GM10266 (cell line): ENCODE data around the gene PDK2.

Experiments used
- DNase-seq: peaks from one replicate; pipeline ENCODE4 v3.0.0; 2012; ENCODE audit errors: extremely low spot score
- TF ChIP-seq, protein P1 (sequence below): IDR thresholded peaks from 2 replicates; pipeline ENCODE4 v1.5.1; 2012; ENCODE audit warnings: mild to moderate bottlenecking, low read depth; ENCODE audit not compliant: control insufficient read depth, insufficient read depth; ENCODE audit errors: missing control alignments

PDK2 gene

DNA sequence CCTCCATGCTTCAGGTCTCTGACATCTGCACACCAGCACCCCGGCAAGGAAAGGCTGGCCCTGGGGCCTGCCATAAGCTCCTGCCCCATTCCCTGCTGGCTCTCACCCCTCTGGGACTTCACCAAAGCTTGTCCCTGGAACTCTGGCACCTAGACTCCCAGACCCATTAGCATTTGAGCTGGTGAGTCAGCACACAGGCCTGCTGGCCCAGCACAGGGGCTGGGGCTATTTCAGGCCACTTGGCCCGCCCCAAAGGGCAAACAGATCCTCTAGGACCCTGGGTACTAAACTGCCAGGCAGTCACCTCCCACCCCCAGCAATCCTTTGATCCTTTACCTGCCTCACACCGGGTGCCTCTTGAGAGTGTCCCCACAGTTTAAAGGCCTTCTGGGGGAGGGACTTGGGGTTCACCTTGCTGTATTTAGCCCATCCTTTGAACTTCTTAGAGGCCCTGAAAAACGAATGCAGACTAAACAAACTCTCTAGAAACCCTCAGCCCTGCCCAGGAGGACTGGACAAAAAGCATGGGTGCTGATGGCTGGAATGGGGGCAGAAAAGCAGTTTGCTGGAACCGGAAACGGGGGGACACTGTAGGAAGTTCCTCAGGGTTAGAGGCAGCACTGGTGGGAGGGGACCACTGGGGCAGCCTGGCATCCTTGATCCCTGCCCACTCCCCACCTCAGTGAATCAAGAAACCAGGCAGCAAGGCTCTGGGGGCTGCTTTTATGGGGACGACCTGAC, 38.0 kb downstream of the PDK2 start:
- DNase-seq = no peak
- TF ChIP-seq, protein P1, sequence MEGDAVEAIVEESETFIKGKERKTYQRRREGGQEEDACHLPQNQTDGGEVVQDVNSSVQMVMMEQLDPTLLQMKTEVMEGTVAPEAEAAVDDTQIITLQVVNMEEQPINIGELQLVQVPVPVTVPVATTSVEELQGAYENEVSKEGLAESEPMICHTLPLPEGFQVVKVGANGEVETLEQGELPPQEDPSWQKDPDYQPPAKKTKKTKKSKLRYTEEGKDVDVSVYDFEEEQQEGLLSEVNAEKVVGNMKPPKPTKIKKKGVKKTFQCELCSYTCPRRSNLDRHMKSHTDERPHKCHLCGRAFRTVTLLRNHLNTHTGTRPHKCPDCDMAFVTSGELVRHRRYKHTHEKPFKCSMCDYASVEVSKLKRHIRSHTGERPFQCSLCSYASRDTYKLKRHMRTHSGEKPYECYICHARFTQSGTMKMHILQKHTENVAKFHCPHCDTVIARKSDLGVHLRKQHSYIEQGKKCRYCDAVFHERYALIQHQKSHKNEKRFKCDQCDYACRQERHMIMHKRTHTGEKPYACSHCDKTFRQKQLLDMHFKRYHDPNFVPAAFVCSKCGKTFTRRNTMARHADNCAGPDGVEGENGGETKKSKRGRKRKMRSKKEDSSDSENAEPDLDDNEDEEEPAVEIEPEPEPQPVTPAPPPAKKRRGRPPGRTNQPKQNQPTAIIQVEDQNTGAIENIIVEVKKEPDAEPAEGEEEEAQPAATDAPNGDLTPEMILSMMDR = no peak

DNA sequence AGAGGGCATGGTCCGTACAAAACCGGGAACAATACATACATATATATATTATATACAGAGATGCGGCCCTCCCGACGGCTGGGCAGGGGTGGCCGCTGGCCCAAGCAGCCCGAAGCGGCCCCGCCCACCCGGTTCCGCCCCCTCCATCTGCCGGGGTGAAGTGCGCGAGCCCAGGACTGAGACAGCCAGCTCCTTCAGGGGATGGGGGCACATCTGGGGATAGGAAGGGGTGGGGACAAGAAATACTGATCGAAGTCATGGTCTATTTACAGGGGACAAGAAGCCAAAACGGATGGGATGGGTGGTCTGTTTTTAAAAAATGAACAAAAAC, 38.6 kb downstream of the PDK2 start:
- DNase-seq = no peak
- TF ChIP-seq, protein P1 = no peak

DNA sequence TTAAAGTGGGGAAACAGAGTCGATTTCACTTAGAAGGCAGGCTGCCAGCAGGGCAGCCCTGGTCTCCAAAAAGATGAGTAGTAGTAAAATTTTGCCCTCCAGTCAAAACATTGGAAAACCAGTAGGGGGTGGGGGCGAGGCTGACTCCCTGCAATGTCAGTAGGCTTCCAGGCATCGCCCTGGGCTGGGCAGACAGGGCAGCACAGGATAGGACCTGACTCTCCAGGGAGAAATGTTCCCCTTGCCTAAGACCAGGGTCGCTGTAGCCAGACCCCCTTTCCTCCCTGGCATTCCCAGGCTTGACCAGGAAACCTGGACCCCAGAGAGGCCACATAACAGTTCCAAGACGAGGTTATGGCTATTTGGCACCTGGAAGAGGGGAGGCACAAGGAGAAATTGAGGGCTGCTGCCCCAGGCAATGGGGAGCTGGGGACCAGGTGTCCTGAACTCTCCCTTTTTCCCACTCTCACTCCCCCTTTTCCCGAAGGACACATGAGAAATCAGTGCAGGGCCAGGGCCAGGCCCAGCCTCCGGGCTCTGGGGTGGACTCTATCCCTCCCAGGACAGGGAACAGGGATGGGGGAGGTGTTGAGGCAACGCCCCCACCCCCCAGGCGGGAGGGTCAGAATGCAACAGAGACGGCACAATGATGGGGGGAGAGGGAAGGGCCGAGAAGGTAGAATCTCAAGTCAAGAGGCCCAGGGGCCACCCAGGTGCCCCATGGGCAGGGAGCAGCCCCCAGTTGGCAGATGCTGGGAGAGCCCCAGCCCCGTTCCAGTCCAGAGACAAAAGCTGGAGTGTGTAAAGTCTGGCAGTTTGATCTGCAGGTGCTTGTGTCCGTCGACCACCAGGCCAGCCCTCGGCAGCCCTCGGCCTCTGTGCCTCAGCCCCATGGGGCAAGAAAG, 39.3 kb downstream of the PDK2 start:
- TF ChIP-seq, protein P1 = no peak
- DNase-seq = no peak

DNA sequence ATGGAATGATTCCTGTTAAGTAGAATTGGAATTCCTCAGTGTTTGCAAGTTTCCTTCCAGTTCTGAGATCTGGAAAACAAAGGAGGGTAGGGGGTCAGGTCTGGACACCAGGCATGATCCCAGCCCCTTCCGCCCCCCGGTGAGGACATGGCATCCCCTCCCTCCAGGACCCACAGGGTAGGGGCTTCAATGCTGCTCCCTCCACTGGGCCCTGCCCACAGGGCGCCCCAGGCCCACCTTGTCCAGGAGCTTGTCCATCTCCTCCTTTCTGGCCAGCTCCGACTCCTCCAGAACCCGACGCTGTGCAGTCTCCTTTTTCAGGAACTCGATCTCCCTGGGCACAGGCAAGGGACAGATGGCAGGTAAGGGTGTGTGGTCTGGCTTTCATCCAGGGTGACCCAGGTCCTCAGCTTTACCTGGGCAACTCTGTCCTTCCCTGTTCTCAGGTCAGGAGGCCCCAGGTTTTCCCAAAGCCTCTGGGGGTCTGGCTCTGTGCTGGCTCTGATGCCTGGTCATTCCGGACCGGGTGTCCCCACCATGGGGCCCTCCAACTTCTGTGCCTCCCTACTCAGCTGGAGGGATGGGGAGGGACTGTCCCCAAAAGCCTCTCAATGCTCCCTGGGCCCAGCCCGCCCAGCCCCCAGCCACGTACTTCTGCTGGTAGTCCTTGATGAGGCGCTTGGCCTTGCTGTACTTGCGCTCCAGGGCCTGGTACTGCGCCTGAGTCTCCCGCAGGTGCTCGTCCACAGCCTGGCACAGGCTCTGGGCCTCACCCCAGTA, 40.4 kb downstream of the PDK2 start:
- TF ChIP-seq, protein P1 = no peak
- no peak for DNase-seq

DNA sequence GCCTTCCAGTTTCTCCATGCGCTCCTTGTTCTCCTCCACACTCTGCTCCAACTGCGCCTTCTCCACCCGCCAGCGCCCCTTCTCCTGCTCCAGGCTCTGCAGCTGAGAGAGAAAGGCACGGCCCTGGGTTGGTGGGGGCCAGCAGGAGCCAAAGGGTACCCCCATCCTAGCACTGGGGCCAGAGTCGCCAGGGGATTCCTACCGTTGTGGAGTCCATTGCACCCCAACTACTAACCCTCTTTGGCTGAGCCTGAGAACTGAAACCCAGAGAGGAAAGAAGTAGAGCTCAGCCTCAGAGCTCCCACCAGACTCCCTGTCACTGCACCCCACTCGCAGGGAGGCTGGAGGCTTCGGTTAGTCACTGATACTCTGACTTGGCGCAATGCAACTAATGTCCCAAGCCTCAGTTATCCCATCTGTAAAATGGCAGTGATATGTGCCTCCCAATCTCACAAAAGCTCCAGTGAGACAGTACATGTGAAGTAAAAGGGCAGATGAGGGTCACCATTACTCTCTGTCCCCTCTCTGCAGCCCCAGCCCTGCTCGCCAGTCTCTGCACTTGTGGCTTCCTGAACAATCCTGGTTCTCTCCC, 41.0 kb downstream of the PDK2 start:
- no peak for DNase-seq
- TF ChIP-seq, protein P1 = no peak

DNA sequence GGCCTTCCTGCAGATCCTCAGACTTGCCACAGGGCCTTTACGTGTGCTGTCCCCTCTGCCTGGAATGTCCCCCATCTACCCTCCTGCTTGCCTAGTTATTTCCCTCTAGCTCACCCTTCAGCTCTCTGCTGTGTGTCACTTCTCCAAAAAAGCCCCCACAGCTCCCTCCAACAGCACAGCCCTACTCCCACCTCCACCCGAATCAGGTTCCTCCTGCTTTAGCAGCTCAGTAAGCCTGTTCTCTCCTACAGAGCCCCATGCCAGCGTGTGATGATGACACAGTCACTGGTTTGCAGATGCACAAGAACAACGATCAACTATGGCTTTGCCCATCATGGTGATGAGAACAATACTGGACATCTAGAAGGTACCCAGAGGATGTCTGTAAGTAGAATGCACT, 41.9 kb downstream of the PDK2 start:
- TF ChIP-seq, protein P1 = no peak
- no peak for DNase-seq
